Right ventricle myocardium inferior (tissue), 1 donor: Measurements from ENCODE around the gene WDR33. TPM values are rescaled to one million over a fixed set of nuclear protein-coding genes. Genes with fewer than 3 reads are reported as not detected.

Source experiments
- ATAC-seq: fragments of 200-7000 bp; cut with Tn5 transposase; one replicate; pipeline ENCODE4 v1.9.1; 2020; ENCODE audit warnings: mild to moderate bottlenecking, moderate library complexity
- DNase-seq: peaks from one replicate; pipeline ENCODE4 v3.0.0; 2021; ENCODE audit errors: missing footprints
- intact Hi-C: fragments of 100-400 bp; cut with DNase I; formaldehyde crosslinking; loops from one replicate; pipeline ENCODE4 v1.11.0; 2022
- total RNA-seq: library from RNA; stranded (reverse); fragmentation: NEBNext Ultra II Directional; extraction: Animal tissue kit (Norgen Biotek cat#: 25700); gene quantifications from one replicate; pipeline ENCODE4 v1.2.1, GENCODE V29; 2021
- donor health status: DM: no; HTN: yes; CAD: no; lungs with severe emphysema.

Gene WDR33
- total RNA-seq, 1 donor from 2014 or later = 42.7 TPM

- ATAC-seq (peak; percentile 49), DNase-seq (no peak)
- intact Hi-C loops = no loop called here
These were observed 77.0 kb downstream of the WDR33 start for GRCh38 chr2:127733816-127734537.

- DNase-seq = no peak
- ATAC-seq = peak; percentile 27
- intact Hi-C loops = no loop called here
These were observed 77.7 kb downstream of the WDR33 start for GRCh38 chr2:127733113-127733815.

- intact Hi-C loops = no loop called here
- ATAC-seq (no peak), DNase-seq (no peak)
These were observed 84.7 kb downstream of the WDR33 start for GRCh38 chr2:127726158-127726880.

DNA sequence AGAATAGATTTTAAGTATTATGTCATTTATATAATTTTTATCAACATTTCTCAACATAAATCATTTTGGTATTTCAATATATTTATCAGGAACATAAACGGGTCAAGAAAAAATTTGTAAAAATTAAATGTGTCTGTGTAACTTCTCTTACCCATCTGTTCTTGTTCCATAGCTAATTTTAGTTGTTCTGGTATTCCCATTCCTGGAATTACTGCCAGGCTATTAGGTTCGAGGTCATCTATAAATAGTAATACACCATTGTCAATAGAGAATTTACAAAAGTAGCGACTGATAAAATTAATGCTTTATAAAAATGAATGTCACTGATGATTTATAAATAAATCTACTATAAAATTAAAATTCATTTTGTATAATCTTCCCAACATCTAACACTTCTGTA, 88.2 kb downstream of the WDR33 start:
- intact Hi-C loops = loop anchor here (5.0 kb wide), 1 partner anchor 89 kb away; the partner anchor contains the start of gene WDR33
- DNase-seq (no peak), ATAC-seq (peak; percentile 51)

DNA sequence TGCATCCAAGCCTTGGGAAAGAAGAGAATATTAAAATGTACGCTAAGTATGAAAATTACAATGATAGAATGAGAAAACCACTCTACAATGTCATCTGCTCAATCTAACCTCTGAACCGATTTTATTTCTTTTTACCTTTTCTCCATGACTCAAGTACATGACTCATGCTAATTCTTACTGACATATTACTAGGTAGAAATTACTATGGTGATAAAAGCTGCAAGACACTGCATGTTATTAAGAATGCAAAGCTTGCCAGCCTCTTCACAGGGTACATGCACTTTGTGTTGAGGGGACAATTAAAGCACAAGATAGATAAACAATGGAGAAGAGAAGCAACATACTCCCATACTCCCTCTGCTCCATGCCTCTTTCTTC, 89.0 kb downstream of the WDR33 start:
- ATAC-seq (peak; percentile 36), DNase-seq (no peak)
- intact Hi-C loops = loop anchor here (5.0 kb wide), 1 partner anchor 90 kb away; the partner anchor contains the start of gene WDR33

GRCh38 chr2:127721311-127721977, 89.5 kb downstream of the WDR33 start:
- intact Hi-C loops = loop anchor here (5.0 kb wide), 1 partner anchor 91 kb away; the partner anchor contains the start of gene WDR33
- ATAC-seq (no peak), DNase-seq (no peak)

GRCh38 chr2:127719301-127720218, 91.4 kb downstream of the WDR33 start:
- intact Hi-C loops = loop anchor here (5.0 kb wide), 1 partner anchor 93 kb away; the partner anchor contains the start of gene WDR33
- no peak for DNase-seq
- no peak for ATAC-seq

DNA sequence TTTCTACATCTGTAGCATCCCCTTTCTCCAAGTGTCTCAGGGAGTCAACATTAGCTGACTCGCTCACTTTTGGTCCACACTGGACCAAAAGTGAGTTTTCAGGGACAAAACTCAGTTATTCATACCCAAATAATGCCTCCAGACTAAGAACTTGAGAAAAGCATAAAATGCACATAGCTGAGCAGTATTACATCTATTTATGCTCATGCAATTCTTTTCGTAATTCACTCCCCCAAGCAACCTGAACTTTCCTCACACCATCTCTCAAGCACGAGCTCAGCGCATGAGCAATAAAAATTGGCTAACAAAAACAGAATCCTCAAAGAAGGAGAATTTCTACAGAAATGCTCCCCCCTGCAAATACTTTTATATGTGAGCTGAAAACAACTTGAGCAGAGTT, 92.7 kb downstream of the WDR33 start:
- no peak for ATAC-seq
- intact Hi-C loops = no loop called here
- DNase-seq = no peak

DNA sequence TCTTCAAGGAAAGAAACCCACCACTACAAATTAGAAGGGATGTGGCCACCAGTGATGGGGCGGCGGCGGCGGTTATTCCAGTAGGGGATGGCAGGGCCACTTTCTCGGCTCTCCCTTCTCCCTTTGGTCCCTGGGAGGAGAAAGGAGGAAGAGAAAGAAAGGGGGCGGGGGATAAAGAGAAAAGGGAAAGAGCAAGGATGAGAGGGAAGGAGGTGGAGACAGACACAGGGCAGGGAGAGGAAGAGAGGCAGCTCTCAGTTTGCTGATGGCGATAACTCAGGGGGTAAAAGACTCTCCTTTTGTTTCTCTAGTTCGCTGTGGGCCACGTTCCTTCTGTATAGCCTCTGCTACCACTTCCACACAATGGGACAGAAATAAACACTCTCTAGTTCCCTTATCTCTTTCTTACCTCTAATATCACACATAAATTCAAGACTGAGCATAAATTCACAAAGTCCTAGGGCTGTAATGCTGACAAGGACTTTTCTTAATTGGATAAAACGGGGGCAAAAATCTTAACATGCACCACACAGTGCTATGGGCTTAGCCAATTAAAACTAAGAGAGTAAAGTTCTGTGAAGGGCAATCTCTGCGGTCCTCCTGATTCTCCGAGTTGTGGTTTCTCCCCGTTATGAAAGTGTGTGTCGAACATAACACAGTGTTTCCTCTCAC, 95.1 kb downstream of the WDR33 start:
- no peak for DNase-seq
- no peak for ATAC-seq
- intact Hi-C loops = no loop called here

- ATAC-seq (no peak), DNase-seq (no peak)
- intact Hi-C loops = no loop called here
These were observed 97.4 kb downstream of the WDR33 start for GRCh38 chr2:127713562-127713961.

DNA sequence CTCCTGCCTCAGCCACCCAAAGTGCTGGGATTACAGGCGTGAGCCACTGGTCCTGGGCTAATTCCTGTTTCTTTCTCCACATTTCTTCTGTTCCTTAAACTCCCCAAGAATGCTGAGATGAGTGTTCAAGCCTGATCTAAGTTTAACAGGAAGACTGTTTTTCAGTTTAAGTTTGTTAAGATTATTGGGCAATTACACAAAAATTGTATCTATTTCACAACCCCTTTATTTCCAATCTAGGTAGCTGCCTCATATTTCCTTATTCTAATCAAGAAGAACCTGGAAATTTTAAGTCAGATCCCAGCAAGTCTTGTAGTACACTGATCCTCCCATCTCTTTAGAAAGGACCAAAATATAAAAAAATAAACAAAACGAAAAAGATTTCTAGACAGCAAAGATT, 98.0 kb downstream of the WDR33 start:
- ATAC-seq (no peak), DNase-seq (no peak)
- intact Hi-C loops = no loop called here

DNA sequence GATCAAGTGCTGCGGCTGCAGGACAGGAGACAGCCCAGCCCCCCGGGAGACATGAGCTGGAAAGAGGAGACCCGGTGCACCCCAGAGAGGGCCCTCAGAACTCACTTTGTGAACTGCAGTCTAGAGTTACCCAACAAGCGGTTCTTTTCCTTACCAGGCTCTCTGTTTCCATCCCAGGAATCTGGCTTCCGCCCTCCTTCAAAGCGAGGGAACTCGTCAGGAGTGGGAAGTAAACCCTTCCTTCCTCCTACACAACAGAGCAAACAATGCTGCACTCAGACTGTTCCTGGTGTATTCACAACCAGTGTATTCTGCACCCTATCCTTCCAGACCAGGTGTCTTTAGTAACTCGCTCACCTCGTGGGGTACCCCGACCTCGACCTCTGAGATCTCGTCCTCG, 101.6 kb downstream of the WDR33 start:
- ATAC-seq (no peak), DNase-seq (no peak)
- intact Hi-C loops = loop anchor here (10.0 kb wide), 1 partner anchor 135 kb away; no protein-coding TSS in a partner anchor

- ATAC-seq = peak; percentile 41
- no peak for DNase-seq
- intact Hi-C loops = loop anchor here (10.0 kb wide), 1 partner anchor 137 kb away; no protein-coding TSS in a partner anchor
These were observed 102.9 kb downstream of the WDR33 start for GRCh38 chr2:127707890-127708648.

- intact Hi-C loops = loop anchor here (10.0 kb wide), 1 partner anchor 138 kb away; no protein-coding TSS in a partner anchor
- ATAC-seq (no peak), DNase-seq (no peak)
These were observed 104.6 kb downstream of the WDR33 start for GRCh38 chr2:127706215-127706990.

DNA sequence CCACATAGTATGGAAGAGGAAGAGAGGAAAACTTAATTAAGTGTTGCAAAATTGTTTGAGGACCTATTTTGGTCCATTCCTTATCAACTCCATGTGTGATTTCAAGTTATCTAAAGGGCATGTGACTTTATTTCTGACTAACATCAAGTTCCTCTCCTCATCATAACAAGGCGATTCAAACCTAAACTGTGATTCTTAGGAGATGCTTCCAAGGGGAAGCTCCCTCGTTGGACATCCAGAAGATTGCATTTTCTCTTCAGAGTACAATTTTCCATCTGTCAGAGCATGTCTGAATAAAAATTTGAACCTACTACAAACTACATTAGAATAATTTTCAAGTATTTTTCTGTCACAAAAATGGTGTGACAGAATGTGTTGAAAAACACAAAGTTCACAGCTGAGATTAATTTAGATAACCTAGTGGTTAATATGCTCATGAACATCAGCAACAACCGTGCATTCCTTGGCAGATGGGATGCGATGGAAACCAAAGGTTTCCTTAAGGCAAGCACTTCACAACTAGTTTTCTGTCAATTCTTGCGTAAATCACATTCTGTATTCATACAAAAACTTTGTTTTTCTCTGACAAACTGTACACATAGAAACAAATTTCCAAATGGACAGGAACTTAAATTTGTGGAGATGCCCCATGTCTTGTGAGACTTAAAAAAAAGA, 105.4 kb downstream of the WDR33 start:
- no peak for DNase-seq
- intact Hi-C loops = loop anchor here (10.0 kb wide), 1 partner anchor 139 kb away; no protein-coding TSS in a partner anchor

More for the DNA sequence above, 105.4 kb downstream of the WDR33 start:
- no peak for ATAC-seq
